ENCODE measurements around the gene KCNAB1.
A peak's percentile ranks its signal among the peaks of the same experiment; 100 is the strongest.

The KCNAB1 gene

DNA sequence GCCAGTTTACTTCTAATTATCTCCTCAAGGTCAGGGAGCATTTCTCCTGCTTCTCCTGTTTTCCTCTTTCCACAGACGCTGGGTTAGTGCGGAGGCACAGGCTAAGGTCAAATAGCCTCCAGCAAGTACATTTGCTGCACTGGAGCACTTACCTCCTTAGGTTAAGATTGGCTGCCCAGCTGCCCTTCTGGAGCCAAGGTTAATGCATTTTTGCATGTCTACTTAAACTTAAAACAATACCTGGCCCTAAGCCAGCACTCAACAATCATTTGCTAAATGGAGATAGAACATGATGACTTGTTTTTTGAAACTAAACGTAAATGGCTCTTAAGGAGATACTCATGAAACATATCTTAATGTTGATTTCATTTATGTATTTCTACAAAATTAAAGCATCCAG is 351.1 kb downstream of the KCNAB1 start:
- no peak for DNase-seq

DNA sequence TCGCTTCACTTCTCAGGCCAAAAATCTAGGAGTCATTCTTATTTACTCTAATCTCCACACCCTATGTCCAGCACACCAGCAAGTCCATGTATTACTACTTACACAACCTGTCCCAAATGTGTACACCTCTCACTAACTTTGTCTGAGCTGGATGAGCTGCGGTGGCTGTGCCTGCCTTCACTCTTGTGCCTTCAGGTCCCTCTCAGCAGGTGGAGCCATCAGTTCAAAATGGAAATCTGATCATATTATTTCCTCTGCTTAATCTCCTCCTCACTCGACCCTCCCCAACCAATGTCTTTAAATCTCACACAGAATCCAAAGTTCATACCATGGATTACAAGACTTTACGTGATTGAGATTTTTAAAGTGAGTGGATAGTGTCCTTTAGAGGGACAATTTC is 351.8 kb downstream of the KCNAB1 start:
- no peak for DNase-seq

DNA sequence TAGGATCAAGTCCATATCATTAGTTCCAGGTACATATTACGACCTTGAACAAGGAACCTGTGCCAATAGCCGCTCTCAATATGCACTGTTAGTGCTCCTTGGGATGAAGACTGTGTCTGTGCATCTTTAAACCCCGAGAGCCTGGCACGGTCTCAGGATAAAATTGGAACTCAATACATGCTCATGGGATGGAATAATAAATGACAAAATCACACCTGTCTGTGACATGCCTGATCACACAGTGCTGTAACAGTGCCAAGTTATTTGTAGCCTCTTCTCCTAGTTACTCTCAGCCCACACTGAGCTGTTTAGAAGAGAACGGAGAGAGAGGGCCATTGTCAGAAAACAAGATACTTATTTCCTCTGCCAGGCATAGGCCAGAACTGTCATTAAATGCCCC is 352.3 kb downstream of the KCNAB1 start:
- DNase-seq: no peak

DNA sequence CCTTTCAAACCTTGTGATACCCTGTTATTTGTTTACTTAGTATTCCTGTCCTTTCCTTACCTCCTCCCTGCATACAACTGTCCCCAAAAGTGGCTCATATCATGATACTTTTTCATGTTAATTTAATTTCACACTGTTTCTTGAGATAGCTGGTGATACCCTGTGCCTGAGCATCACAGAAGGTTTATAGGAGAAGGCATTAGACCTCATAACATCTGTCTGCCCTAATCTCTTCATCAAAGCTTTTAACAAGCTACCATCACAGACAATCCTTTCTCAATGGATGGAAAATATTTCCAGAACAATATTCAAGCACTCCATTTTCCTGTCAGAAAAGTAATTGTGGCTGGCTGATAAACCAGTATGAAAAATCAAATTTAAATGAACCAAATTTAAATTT is 353.0 kb downstream of the KCNAB1 start:
- DNase-seq: no peak

DNA sequence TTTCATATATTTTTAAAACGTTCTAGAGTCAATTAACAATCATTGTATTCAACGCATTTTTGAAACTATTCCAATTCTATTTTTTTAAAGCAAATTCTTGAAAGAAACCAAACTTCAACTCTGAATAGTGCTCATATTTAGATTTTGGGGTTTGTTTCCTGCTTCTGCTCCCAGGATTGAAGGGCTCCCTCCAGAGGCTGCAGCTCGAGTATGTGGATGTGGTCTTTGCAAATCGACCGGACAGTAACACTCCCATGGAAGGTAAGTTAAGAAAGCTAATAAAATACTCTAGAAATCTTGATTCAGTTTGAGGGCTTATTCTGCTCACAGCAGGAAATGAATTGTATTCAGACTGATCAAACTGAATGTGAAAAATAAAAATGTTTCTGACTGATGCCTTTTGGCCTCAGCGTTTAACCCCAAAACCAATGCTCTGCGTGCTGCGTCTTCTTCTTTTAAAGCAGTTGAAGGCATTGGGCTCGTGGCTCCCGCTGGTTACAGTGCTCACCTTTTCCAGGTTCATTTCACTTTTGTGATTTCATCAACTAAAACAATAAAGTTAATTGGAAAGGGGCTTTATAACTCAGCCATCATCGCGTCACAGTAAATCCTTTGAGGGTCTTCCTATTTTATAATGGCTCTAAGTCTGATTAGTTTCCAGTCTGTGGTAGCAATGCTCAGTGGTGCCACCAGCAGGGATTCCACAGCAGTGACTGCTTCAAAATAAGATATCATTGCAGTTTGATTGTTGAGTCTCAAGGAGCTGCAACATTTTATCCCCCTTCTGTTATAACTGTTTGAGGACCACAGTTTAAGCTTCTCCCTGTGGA is 354.4 kb downstream of the KCNAB1 start:
- no peak for DNase-seq

DNA sequence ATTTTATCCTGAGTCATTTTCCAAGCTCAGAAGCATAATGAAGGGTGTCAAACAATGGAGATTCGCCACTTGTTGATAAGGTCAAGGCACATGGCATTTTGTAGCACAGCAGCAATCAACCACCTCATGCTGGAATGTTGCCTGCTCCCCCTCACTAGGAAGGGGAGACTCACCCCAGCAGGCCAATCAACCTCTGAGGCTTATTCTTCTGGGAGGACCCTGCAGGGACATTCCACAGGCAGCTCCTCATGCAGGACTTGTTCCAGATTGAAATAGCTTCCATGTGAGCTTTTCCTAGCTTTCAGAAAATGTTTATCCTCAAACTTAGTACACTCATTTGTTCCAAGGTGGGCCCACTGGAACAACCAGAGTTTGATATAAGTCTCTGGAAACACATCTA is 356.9 kb downstream of the KCNAB1 start:
- no peak for DNase-seq

DNA sequence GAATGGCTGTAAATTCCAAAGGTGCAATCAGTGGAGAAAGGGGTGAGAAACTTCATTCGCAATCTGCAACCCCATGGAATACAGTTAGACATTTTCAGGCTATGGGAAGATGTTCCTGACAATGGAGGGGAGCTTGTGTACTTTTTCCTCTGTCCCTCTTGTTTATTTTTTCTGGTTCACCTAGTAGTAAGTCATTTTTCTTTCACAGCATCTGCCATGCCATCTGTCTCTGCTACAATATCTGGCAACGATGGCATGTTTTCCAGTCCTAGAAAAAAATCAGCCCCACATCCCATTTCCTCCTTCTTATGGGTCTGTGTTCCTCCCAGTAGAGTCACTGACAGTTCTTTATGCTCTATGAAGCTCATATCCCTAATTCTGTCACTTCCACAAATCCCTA is 358.5 kb downstream of the KCNAB1 start:
- DNase-seq: no peak

DNA sequence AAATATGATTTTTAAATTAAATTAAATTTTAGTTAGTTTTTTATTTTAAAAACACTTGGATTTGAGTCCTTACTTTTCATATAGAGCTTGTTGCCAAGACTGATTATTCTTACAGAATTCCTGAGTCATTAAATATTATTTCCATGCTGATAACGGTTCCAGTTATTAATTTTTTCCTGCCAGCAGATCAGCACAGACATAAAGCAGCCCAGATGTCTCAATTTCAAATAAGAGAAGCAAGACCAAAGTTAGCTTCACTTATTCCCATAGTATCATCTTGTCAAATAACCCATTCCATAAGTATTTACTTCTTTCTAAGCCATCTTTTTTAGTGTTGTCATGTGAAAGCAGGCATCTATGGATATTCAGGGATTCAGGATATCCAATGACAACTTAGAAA is 359.2 kb downstream of the KCNAB1 start:
- no peak for DNase-seq

DNA sequence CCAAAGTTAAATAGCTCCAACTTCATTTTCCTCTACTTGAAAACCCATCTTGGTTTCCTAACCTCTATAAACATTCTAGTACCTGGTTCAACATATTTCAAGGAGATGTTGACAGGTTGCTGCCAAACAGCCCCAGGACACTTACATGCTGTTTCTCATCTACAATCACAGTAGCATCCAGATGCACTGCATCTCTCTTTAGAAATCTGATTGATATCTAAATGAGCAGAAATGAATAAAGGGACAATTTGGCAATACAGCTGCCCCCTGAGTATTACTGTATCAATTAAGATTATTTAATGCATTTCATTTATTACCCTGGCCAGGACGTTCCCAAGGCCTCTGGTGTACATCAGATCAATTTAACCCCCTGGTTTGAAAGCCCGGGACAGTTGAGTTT is 360.6 kb downstream of the KCNAB1 start:
- DNase-seq: no peak

DNA sequence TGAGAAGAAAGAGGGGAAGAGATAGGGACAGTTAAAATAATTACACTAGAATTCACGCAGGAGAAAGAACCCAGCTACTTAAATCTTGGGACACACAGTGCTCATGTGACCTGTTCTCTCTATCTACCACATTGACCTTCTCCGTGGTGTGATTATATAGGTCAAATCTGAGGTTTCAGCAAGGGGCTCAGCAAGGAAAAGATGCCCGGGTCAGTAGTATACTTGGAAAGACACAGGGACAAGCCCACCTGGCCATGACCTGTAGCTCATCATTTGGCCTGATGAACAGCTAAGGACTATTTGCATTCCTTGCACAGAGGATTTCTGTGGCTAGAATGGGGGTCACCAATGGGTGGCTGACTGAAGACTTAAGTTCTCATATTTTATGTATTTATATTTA is 362.6 kb downstream of the KCNAB1 start:
- DNase-seq: no peak

DNA sequence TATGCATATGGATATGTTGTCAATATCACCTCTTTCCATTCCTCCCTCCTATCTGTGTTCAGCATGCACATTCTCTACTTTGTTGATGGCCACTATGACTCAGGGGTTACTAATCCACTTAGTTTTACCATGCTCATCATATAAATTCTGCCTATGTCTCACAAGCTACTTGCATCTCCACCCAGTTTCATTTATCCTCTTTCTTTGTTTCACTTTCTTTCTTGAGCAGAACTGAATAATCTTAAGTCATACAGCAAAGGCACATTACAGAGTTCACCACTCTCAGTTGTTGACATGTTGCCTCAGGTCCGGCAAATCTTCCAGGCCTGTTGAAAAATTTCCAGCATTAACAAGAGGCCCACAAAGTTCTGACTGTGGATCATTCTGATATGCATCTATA is 363.0 kb downstream of the KCNAB1 start:
- no peak for DNase-seq

DNA sequence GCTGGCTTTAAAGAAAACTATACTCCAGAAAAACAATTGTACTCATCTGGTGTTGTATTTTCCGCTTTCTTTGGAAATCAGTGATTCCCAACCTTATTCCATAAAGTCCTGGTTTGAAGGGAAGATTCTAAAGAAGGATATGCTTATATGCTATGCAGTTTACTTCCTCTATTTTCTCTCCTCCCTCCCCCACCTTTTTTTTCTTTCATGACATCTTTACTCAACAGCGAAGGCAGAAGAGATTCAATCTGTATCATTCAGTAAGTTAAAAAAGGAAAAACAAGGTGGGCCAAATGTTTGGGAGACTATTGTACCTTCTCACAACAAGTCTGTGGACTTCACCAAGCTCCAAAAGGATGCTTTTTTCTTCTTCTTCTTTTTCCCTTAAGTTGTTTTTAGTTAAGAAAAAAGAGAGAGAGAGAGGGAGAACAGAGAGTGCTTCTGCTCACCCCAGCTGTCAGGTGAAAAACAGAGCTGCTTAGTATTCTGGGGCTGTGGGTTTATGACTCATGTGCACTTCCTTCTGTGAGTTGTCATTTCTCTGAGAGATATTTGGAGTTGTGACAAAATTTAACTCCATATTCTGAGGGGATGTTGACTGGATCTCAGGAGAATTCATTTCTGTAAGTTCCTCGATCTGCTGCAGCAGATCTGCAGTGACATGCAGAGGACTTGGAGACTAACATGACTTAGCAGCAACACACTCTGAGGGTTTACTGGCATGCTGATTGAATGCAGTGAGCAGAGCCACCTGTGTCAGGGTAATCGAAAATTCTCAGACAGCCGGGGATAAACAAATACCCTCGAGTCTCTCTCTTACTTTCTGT is 363.8 kb downstream of the KCNAB1 start:
- DNase-seq: peak; percentile 75

DNA sequence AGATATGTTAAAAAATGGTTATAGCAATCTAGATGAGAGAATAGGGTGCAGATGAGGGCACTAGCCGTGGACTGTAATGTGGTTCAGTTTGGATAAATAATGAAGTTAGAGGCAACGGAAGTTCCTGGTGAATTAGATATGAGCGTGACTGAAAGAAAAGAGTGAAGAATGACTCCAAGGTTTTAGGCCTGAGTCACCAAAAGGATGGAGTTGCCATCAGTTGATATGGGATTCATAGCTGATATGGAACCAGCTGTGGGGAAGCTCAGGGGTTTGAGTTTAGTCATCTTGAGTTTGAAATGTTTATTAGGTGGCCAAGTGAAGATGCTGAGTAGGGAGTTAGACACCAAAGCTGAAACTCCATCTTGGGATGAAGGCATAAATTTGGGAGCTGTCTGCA is 368.4 kb downstream of the KCNAB1 start:
- DNase-seq: no peak

DNA sequence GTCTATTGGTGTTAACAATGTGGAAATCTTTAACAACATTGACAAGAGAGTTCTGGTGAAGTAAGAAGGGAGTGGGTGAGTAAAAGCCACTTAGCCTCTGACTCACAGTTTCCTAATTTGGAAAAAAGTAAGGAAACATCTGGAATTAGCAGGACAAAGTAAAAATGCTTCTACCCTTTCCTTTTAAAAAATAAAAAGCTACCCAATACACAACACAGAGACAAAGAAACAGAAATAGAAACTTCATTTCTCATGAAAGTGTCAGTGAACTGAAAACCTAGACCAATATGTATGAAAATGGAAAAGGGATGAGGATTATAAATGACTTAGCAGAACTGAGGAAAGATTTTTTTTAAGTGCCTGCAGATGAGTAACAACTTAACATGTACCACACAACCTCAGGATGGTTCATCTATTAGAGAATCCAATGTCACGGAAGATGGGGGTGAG is 369.1 kb downstream of the KCNAB1 start:
- DNase-seq: no peak

DNA sequence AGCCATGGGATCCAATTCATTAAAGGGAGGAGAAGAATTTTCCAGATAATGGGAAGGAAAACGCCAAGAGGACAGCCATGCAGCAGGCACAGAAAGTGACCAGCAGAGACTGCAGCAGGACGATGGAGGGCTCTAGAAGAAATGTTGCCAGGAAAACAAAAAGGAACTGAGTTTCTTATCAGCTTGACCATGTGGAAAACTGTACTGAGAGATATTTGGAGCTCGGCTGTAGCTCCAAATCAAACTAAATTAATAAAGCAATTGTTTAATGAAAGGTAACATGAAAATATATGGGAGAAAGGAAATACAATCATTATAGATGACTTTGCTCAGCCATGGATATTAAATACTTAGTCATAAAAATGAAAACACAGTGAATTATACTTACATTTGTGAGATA is 370.8 kb downstream of the KCNAB1 start:
- no peak for DNase-seq

DNA sequence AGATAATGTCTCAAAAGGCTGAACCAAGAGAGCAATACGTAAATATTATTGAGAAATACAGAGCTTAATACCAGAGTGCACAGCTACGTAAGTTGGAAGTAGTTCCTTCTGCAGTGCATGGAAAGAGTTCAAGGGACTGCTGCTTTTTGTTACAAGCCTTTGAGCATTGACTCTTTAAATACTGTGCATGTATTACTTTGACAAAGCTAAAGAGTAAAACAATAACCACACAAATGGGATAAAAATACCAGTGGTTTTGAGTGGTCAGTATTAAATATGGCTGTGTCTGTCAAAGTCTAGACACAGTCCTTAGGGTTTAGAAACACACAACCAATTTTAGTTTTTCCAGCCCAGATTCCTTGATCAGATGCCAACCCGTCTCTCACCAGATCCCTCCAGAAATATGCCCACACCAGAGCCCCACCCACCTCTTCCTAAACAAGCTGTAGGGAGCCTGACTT is 372.5 kb downstream of the KCNAB1 start:
- DNase-seq: no peak

DNA sequence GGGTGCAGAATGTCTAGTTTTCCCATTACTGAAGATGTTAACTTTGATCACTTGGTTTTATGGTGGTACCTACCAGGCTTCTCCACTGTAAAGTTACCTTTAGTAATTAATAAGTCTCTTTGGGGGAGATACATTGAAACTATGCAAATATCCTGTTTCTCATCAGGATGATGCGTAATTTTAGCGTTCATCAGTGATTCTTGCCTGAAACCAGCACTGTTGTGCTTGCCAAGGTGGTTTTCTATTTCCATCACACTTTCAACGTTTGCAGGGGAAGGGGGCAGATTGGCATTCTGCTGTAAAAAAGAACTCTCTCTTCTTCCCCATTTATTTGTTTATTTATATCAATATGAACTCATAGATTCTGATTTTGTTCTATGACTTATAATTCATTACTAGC is 373.5 kb downstream of the KCNAB1 start:
- no peak for DNase-seq

DNA sequence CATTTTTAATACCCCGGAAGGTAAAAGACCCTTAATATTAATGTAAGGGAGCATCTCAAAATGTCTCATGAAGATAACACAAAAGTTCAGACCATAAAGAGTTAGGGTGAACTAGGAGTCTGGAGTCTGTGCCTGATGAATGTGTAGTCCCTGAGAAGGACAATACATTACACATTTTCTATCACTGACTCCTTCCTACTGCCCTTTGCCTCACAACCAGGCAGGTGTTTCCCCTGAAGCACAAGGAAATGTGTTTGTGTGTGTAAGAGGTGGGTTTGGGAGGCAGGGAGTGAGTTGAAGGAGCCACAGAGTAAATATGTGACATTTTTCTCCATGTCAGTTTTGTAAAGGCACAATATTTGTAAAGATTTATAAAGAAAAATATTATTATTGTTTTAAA is 375.4 kb downstream of the KCNAB1 start:
- DNase-seq: no peak

DNA sequence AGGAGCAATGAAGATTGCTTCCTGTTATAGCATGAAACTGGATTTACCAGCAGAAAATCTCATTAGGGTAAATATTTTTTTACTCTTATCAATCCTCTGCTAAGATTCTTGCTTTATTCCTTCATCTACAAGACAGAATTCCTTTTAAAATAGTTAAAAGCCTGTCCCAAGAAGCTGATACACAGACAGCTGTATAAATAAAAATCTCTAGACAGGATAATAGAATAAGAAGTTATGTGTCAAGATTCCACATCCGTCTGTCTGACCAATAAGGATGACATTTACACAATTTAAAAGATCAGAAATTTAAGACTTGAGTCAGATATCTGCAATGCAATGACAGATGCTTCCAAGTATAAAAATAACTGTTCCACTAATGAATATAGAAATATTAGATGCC is 376.9 kb downstream of the KCNAB1 start:
- DNase-seq: no peak

DNA sequence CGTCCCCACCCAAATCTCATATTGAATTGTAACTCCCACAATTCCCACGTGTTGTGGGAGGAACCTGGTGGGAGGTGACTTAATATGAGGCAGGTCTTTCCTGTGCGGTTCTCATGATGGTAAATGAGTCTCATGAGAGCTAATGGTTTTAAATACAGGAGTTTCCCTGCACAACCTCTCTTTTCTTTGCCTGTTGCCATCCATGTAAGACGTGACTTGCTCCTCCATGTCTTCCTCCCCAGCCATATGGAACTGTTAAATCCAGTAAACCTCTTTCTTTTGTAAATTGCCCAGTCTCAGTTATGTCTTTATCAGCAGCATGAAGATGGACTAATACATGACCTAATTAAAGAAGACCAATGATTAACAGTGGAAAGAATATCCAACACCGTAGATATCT is 377.9 kb downstream of the KCNAB1 start:
- DNase-seq: no peak

DNA sequence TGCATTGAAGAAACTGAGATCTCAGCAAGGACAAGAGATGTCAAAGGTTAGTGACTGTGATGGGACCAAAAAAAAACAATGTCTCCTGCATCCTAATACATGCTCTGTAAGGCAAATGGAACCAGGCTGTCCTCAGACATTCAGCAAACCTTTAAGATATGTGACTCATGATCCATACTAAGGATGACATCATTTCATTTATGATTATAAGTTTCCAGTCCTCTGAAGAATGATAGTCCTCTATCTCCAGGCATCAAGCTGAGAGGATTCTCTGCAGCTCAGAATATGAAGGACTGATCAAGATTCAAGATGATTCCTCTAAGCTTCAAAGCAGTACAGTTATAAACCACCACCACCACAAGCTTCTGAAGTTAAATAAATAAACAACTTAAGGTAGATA is 386.9 kb downstream of the KCNAB1 start:
- no peak for DNase-seq

DNA sequence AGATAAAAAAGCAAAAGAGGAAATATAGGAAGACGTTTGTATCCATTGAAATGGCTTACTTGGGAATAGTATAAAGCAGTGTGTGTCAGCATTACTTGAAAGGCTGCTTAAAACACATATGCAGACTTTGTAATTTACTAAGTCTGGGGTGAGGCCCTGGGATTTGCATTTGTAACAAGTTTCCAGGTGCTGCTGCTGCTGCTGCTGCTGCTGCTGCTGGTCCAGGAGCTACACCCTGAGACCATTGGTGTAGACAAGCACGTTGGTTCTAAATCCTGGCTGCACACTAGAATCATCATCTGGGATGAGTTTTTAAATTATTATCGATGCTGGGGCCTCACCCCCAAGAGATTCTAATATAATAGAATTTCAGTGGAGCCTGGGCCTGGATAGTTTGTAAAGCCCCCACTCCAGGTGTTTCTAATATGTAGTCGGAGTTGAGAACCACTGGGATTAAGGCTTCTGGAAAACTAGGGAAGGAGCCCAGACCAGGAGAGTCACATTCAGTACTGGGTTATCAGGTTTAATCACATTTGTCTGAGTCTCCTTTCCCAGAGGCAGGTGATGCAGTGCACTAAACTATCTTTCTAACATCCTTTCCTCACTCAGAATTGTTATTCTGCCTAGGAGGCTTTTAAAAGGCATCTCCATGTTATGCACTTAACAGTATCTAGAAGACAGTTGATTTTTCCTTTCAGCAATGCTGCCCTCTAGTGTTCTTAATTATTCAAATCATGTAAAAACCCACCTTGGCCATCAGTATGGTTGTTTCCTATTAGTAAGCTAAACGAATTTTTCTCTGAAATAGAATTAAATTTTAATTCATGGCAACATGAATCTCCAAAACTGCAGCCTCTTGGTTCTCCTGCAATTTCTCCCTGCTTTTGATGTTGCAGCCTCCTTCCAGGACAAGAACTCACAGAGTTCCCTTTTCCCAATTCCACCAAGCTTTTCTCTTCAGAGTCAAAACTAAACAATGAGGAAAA is 389.1 kb downstream of the KCNAB1 start:
- DNase-seq: no peak

Data from activated effector memory CD4-positive, alpha-beta T cell treated with anti-CD3 and anti-CD28 coated beads, Interleukin-2, amount 50 U/mL, for 16 hours (primary cell).